HG02973 (cell line): Measurements from ENCODE around the gene NEURL2.

Experiments used
- ATAC-seq: cut with Tn5 transposase; IDR thresholded peaks from one replicate; pipeline ENCODE4 v1.9.1; 2021; ENCODE audit warnings: moderate library complexity; ENCODE audit not compliant: unreplicated experiment

NEURL2 gene

GRCh38 chr20:45920462-45921336, 29.7 kb upstream of the NEURL2 start:
- no peak for ATAC-seq

GRCh38 chr20:45919542-45920399, 28.8 kb upstream of the NEURL2 start:
- ATAC-seq: no peak

- ATAC-seq: no peak
Observed at GRCh38 chr20:45918779-45919537, 27.9 kb upstream of the NEURL2 start.

DNA sequence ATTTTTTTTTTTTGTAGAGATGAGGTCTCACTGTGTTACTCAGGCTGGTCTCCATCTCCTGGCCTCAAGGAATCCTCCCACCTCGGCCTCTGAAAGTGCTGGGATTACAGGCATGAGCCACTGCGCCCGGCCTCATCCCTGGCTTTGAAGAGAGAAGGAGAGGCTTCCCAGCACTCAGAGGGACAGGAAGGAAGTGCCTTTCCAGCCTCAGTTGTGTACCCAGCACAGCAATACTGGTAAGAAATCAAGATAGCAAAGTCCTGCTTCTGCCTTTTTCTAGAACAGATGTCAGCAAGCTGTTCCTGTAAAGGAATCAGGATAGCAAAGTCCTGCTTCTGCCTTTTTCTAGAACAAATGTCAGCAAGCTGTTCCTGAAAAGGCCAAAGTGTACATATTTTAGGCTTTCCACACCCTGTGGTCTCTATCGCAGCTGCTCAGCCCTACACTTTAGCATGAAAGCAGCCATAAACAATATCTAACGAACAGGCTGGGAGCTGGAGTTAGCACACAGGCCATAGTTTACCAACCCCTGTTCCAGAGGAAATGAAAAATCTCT, 27.3 kb upstream of the NEURL2 start:
- ATAC-seq: no peak

DNA sequence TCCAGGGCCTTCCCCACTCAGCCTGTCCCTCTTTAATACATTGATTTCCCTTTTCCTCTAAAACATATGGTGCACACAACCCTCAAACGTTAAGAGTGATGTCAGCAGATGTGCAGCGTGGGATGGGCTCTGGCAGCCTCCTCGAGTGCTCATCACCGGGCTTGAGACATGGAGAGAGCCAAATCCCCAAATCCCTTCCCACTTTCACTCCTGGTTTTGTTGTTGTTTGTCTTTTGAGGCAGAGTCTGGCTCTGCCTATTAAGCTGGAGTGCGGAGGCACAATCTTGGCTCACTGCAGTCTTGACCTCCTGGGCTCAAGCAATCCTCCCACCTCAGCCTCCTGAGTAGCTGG, 26.8 kb upstream of the NEURL2 start:
- no peak for ATAC-seq

- no peak for ATAC-seq
Observed at GRCh38 chr20:45913116-45913515, 22.1 kb upstream of the NEURL2 start.

GRCh38 chr20:45912344-45912682, 21.3 kb upstream of the NEURL2 start:
- no peak for ATAC-seq

GRCh38 chr20:45911486-45912343, 20.7 kb upstream of the NEURL2 start, which contains the start of gene PLTP:
TSS of gene PLTP (minus strand) at chr20:45912155. CDS start at chr20:45911452, 703 bp downstream.
- no peak for ATAC-seq

DNA sequence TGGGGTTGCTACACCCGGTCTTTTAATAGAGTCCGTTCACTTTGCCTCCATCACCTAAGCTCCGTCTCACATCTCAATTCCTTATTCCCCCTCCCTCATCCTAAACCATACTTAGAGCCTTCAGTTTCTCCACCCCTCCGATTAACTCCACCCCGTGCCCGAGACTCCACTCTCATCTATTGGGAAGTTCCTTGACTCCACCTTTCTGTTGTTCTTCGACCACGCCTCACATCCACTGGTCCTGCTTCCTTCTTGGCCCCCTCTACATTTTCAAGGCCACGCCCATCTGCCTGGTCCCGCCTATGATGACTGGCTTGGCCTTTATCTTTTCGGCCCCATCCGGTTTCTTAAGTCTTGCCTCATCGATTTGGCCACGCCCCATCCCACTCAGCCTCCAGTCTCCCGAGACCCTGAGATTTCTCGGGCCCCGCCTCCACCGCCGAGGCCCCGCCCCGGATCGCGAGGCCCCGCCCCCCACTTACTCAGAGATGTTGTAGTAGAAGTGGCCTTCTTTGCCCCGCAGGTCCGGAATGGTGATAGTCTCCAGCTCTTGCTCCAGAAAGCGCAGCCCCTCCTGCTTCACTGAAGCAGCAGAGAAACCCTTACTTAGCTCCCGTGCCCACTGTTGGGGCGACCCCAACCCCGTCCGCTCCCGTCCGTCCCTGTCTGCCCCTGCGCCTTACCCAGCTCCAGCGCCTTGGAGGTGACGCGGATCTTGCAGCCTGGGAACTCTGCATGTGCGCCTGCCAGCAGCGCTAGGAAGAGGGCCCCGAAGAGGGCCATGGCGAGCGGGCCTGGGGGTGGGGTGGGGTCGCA, 19.9 kb upstream of the NEURL2 start:
- peak; percentile 85 for ATAC-seq

DNA sequence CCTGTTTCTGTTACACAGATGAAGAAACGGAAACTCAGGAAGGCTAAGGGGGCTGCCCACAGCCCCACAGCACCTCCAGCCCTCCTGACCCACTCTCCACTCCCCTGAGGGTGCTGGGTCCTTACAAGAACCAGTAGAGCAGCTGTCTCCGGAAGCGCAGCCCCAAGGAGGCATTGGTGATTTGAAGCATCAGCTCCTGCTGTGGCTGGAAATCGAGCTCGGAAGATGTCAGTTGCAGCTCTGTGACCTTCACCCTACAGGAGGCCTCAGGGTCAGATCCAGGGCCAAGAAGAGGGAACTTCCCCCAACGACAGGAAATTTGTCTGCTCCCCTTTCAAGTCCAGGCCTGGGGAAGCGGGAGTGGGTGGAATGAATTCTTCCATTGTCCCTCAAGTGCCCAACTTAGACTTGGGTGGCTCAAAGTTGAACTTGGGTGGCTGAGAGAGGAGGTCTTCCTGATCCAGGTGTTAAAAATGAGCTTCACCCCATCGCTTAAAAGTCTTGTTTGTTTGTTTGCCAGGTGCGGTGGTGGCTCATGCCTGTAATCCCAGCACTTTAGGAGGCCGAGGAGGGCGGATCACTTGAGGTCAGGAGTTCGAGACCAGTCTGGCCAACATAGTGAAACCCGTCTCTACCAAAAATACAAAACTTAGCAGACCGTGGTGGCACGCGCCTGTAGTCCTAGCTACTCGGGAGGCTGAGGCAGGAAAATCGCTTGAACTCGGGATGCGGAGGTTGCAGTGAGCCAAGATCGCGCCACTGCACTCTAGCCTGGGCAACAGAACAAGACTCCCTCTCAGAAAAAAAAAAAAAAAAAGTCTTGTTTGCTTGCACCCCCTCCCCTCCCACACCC, 19.0 kb upstream of the NEURL2 start:
- no peak for ATAC-seq

DNA sequence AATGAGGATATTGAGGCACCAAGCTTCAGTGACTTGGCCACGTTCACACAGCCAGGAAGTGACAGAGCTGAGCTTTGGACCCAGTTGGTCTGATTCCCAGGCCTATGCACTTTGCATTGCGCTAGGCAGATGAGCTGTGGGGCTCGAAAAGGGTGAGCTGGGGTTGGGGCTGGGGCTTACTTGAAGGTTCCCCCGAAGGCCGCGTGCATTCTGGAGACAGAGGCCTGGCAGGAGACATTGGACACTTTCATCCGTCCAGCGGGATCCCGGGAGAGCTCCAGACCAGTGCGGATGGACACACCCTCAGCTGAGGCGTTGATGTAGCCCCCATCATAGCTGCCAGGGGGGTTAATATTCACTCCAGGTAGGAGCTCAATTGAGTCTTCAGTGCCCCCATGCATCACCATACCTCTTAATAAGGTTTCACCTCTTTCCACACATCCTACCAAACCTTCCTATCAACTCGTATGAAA, 18.4 kb upstream of the NEURL2 start:
- no peak for ATAC-seq

GRCh38 chr20:45908084-45908483, 17.1 kb upstream of the NEURL2 start:
- ATAC-seq: no peak

DNA sequence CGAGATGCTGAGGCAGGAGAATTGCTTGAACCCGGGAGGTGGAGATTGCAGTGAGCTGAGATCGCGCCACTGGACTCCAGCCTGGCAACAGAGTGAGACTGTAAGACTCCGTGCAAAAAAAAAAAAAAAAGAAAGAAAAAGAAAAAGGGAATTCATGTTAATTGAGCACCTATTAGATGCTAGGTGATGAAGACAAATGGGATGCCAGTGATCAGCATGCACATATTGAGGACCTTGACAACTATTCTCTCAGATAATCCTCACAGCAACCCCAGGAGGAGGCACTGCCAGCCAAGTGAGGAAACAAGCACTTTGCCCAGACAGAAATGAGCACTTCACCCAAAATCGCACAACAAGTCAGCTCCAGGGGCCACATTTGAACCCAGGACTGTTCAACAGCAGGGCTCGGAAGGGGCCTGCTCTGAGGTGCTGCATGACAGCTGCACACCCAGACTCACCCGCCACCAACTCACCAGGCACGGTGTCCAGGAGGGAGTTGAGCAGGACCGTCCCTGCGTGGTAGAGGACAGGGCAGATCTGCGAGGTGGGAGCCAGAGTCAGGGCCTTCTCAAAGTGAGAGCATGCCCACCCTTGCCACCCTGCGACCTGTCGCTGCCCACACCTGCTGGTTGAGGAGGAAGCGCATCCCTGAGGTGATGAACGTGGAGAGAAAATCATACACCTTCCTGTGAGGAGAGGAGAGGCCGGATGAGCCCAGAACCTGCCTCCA, 16.4 kb upstream of the NEURL2 start:
- no peak for ATAC-seq

DNA sequence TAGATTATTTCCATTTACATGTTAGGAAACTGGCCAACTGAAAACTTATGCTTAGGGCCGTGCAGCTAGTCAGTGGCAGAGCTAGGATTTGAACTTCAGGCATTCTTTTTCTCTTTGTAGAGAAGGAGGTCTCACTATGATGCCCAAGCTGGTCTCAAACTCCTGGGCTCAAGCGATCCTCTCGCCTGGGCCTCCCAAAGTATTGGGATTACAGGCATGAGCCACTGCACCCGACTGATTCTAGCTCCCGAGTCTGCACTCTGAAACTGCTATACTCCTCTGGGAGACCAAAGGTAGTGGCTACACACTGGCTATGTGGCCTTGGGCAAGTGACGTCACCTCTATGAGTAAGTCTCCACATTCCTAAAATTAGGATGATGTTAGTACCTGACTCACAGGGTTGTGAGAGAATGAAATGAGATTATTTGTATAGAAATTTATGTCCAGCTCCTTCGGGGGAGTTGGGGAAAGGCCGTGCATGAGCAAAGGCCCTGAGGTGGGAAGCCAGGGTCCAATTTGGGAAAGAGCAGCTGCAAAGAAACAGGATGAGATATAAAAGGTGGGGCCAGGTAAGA, 14.6 kb upstream of the NEURL2 start:
- no peak for ATAC-seq

GRCh38 chr20:45904583-45905504, 13.8 kb upstream of the NEURL2 start:
- ATAC-seq: no peak

- ATAC-seq: no peak
Observed at GRCh38 chr20:45902199-45902701, 11.2 kb upstream of the NEURL2 start.
